Measurements from ENCODE around the gene OAS2.

Gene OAS2

GRCh38 chr12:113060336-113060960 lies 82.1 kb downstream of the OAS2 start:
- no peak for DNase-seq

DNA sequence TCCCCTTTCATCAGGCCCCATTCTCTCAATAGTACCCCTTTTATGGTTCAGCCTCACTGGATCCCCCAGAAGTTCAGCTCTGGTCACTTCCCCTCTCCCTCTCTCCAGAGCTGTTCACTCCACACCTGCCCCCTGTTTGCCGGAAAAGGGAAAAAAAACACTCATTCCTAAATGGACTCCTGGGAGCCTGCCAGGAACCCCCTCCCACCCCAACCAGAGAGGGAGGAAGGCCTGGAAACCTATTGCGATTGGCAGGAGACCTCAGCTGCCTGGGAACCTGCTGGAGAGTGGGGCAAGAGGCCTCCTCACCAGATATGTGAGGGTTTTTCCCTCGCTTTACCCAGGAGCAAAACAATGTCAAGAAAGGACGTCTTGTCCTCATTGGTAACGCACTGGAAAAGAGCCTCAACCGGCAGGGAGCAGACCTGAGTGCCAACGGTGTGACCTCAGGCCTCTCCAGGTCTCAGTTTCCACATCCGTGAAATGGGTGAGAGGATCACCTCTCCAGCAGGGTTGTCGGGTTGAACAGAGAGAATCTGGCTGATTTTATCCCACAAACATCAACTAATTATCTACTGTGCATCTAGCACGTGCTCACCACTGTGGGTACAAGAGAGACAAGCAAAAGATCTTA lies 82.9 kb downstream of the OAS2 start:
- no peak for DNase-seq

Measured in bone marrow (tissue), 2 donors.